GM15510 (cell line): ENCODE data around the gene CCDC148.

Experiments used
- POLR2A ChIP-seq: IDR thresholded peaks from 3 replicates; pipeline ENCODE4 v1.6.1; 2011; ENCODE audit warnings: borderline replicate concordance; ENCODE audit not compliant: insufficient read length; ENCODE audit errors: extremely low read depth

Gene CCDC148

DNA sequence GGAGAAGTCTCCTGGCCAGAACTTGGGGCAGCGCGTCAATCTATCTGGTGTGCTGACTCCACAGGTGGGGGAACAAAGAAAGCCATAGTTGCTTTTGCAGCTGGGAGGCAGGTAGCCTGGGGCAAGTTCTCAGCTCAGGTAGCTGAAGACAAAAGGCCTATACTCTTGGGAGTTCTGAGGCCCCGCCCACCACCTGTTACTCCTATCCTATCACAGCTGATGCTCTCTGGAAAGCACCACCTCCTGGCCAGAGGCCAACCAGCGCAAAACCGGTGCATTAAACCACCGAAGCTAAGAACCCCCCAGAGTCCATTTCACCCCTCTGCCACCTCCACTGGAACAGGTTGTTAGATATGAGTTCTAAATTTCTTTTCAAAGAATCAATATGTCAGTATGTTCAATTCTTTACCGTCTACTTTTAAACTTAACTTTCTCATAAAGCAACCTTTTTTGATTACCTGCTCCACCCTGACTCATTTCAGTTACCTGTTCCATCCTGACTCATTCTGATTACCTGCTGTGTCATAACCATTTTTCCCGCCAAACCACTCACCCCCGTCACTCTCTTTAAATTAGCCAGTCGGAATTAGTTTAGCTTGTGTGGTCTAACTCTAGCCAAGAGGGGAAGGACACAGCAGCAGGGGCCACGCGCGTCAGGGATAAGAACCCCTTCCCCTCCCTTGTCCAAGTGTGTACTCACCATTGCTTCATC is 311.5 kb downstream of the CCDC148 start:
- TF ChIP-seq POLR2A, result no peak

DNA sequence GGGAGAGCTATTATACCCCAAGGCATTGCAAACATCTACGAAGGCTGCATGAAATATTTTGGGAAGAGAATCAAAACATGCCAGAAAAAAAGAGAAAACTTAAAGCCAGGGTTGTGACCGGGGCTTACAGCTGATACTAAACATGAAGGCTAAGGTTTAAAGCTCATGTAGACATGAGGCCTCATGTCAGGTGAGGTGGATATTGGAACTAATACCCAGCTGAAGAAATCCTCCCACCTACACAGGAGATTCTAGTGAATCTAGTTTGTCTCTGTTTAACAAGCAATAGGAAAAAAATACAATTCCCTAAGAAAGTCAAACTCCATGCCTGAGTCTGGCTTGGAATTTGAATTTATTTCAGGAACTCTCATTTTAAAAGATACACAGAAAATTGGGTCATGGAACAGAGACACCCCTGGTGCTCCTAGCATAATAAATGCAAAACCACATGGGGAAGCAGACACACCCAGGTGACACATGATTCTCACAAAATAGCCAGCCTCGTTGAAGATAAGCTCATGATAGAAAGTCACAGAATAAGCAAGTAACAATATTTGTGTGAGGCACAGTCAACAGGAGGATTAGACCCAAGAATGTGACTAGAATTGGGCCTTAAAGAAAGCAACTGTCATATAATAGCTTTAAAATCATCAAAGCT is 312.7 kb downstream of the CCDC148 start:
- no peak for TF ChIP-seq POLR2A

DNA sequence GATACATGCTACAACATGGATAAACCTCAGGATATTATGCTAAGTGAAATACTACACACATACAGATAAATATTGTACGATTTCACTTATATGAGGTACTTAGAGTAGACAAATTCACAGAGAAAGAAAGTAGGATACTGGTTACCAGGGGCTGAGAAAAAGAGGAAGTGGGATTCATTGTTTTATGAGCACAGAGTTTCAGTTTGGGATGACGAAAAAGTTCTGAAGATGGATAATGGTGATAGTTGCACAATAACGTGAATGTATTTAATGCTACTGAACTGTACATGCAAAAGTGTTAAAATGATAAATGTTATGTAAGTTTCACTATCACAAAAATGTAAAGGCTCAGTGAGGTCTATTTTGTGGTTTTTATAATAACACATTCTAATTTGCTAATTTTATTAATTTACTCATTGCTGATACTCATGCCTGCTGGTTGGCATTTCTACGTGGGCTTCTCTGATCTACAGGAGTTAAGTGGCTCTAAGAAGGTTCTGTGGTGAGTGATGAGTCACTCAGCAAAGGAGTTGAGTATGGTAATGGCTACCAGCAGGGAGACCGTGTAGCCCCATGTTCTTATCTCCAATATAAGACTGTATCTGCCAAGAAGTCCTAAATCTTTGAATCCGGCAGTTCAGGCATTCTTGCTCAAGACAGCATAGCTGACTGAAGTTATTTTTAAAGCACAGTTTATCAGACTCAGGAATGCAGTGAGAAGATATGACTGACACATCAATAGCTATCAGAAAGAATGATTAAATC is 313.8 kb downstream of the CCDC148 start:
- no peak for TF ChIP-seq POLR2A

DNA sequence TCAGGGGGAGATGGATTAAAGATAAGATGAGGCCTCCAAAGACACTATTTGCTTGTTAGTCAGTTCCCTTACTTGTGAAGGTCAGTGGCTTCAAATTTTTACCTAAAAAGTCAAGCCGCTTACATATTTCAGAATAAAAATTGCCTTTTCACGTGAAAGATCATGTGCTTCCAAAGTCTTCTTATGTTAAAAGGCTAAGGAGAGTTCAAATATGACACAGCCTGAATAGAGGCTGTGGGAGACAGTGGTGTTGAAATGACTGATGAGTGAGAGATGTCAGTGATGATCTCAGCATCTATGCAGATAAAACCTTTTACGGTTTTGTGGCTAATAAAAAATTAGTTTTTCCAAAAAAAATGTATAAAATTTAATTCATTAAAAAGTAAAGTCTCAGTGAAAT is 314.4 kb downstream of the CCDC148 start:
- no peak for TF ChIP-seq POLR2A

DNA sequence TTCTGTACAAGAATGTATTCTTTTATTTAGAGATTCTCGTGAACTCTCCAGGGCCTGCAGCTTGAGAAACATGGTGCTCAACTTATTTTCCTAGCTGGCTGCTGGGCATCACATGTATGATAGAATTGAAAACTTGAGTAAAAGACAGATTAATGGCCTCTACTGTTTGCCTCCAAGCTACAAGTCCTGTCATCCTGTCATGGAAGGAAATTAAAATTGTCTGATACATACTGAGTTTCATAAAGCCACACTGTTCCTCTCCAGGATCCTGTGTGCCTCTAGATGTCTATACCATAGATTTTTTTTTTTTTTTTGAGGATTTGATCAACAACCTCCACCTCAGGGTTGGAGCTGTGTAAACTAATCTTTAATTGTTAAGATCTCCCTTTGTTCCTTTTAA is 316.4 kb downstream of the CCDC148 start:
- no peak for TF ChIP-seq POLR2A

DNA sequence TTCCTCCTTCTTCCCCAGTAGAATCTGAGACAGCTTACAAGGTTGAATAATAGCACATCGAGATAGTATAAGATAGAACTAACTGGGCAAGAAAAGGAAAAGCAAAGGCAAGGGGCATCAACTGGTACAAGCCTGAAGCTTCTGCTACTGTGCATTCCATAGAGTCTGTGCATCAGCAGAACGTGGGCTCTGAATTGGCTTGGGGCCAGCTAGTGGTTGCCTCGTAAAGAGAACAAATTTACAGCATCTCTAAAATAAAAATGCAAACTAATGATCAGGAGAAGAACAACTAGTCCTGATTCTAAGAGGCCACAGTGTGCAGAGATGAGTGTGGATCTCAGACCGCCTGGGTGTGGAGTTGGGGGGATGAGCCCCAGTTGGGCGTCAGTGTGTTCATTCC is 318.3 kb downstream of the CCDC148 start:
- TF ChIP-seq POLR2A, result no peak

DNA sequence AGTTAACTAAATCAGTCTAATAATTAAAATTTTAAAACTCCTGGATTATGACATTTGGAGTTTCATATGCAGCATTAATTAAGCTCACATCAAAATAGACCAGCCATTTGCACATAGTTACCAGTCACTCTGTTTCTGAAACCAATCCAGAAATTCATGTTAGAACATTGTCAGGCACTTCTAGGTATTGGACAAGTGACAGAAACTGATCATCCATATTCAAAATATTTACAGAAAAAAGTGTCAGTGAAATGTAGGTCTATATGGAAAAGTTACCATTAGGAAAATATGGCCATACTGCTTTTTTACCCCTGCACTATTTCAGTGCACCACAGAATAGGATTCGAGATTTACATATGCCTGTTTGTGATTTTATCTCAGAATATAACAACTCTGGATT is 321.5 kb downstream of the CCDC148 start:
- TF ChIP-seq POLR2A, result no peak

DNA sequence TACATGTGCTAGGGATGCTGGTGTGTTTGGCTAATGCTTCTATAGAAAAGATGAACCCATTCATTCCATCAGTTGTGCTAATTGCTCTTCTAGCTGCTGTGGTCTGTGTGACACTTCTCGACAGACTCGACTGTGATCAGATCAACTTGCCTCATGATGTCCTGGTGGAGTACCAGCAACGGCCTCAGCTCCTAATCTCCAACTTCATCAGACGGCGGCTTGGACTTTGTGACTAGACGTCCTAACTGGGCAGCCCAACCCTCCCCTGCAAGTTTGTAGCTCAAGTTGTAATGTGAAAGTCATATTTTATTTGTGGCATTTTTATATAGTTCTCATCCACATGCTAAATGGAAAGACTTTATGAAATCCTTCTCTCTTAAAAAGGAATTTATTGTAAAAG is 321.9 kb downstream of the CCDC148 start:
- TF ChIP-seq POLR2A, result no peak

DNA sequence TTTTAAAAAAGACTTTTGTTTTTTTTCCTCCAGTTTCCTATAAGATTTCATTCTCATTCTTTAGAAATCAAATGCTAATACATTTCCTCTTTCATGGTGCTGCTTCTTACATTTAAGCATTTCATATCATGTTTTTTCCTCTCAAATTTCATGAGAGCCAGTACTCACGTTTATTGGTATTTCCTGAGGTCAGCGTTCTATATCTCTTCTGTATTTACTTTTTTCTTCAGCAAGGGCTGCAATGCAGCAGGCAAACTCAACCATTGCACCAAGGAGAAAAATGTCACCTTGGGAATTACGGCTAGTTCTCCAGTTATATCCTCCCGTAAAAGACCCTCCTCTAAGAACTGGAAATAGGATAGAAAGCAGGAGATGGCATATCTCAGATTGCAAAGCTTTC is 322.5 kb downstream of the CCDC148 start:
- TF ChIP-seq POLR2A, result no peak

DNA sequence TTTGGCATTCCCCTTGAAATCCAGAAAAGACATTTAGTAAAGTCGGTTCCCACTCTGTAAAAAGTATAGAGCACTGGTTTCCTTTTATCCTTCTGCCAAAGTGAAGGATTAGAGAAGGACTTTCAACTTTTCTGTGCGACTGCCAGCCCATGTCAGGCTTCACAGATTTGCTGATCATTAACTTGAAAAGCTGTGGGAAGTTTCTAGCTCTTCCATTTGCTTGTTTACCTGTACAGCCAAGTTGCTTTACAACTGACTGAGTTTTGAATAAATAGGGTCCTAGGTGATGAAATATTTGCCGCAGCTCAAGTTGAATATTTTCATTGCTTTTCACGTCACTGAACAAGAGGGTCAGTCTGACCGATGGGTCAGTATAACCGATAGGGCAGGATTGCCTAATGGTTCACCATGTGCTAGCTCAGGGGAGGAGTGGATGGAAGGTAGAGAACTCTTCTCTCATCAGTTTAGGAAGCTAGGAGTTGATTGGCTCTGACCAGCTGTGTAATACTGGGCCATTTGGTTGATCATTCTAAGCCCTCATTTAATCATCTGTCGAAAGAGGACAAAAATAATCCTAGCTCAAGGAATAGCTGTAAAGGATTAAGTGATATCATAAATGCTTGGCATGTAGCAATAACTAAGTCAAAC is 324.5 kb downstream of the CCDC148 start:
- TF ChIP-seq POLR2A, result no peak

DNA sequence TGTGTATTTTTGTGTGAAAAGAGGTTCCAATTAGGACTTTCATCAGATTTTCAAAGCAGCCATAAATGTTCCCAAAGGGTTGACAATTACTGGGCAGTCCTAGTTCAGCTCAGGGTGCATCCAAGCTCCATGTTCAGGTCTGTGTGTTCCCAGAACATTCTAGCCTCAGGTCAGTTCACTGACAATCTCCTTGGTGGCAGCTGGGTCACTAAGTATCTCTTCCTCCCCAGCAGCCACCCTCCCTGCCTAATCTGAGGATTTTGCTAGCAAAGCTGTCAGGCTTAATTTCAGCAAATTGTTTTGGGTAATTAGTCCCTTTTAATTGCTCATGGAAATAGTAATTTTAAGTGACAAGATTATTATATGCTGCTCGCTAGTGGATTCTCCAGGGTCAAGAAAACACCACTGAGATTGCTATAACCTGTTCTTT is 325.1 kb downstream of the CCDC148 start:
- TF ChIP-seq POLR2A, result no peak

DNA sequence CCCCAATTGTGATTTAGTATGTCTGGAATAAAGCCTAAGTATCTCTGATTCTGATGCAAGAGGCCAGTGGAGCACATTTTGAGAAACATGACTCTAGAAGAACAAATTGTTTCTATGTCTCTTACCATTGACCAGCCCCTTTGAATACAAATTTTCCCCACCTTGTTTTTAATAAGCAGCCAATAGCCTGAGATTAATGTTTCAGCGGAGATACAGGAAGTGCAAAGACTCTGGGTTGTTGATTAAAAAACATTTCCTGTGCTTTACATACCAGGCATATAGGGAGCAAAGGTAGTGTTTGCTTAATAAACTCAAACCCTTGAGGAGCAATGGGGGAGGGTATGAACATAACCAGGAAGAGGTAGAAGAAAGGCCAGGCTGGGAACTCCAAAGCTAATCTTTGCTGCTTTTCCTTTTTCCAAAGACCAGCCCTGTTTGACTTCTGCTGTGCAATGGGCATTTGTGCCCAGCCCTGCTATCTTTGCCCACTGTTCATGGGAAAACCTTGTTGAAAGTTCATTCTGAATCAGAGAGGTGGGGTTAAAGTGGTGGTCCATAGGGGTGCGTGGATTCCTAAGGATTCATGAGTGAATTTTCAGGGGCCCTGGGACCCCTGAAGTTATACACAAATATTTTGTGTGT is 325.6 kb downstream of the CCDC148 start:
- no peak for TF ChIP-seq POLR2A

DNA sequence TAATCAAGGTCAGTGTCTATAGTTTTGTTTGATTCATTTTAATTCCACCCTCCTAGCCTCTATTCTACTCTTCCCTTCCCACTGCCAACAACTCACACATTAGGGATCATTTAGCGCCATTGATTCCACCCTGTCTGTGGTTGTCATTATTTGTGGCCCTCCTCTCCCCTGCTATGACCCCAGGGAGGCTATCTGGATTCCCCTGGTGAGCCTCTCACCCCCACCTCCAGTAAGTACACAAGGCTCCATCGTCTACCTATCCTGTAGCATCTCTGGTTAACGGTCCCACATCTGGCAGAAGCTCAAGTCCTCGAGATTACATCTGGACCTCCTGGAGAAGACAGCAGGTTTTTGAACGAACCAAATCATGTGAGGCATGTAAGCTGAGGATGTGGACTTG is 327.5 kb downstream of the CCDC148 start:
- TF ChIP-seq POLR2A, result no peak

DNA sequence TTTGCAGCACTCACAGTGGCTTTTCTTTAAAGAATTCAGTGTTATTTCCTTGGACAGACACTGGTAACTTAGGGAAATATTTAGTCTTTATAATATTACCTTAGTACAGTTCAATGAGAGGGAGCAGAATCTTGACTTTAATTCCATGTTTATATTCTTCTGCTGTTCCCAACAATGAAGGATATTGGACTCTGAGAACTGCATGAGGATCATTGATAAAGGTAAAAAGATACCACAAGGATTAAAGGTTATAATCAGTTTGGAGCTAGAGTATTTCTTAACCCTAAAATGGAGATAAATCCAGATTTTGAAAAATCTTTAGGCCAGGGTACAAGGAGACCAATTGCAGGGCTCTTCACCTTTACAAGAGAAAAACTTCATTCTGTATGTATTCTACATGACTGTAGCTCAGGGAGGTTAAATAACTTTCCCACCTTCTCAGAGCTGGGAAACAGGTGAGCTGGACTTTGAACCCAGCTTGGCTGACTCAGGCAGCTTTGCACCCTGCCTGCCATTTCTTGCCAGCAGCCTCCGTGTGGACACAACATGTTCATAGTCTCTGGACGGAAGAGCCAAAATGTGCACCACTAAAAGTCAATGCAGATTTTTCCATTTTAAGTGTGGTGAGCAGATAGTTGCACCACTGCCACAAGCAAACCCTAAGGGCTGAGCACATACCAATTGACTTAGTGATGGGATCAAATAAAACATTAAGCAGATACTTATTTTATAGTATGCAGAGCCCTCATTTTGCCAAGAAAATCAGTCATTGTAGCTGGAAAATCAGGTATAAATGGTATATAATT is 328.2 kb downstream of the CCDC148 start:
- TF ChIP-seq POLR2A, result no peak

DNA sequence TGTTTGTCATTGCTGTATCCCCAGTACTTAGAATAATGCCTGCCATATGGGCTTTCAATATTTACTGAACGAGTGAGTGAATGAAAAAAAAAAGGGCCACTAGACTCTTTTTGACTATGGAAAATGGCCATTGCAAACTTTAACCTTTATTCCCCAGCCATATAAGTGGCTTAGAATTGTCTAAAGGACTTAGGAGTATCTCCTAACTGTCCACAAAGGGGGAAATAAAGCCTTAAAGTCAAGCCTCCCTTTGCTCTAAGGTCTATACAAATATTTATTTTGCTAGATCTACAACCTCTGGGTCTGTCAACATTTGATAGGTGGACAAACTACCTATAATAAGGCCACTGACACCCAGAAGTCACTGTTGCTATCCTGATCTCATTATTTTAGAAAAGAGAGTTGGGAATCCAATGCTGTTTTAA is 329.2 kb downstream of the CCDC148 start:
- no peak for TF ChIP-seq POLR2A
